ENCODE results near the gene FABP3.

- TF ChIP-seq, protein P1, sequence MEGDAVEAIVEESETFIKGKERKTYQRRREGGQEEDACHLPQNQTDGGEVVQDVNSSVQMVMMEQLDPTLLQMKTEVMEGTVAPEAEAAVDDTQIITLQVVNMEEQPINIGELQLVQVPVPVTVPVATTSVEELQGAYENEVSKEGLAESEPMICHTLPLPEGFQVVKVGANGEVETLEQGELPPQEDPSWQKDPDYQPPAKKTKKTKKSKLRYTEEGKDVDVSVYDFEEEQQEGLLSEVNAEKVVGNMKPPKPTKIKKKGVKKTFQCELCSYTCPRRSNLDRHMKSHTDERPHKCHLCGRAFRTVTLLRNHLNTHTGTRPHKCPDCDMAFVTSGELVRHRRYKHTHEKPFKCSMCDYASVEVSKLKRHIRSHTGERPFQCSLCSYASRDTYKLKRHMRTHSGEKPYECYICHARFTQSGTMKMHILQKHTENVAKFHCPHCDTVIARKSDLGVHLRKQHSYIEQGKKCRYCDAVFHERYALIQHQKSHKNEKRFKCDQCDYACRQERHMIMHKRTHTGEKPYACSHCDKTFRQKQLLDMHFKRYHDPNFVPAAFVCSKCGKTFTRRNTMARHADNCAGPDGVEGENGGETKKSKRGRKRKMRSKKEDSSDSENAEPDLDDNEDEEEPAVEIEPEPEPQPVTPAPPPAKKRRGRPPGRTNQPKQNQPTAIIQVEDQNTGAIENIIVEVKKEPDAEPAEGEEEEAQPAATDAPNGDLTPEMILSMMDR (conservative IDR thresholded peaks at IDR 0.05 in 1 of 2, IDR thresholded peaks at IDR 0.05 in 1 of 2; ENCODE audit: low read depth in 1 of 2, low read length in 2 of 2) = no peak
- no peak for TF ChIP-seq EZH2 (IDR thresholded peaks at IDR 0.05; ENCODE audit: low read length, missing control alignments)
Observed at GRCh38 chr1:31383967-31384366, 11.1 kb upstream of the FABP3 start.

Measured in fibroblast of lung (primary cell).